Measurements from ENCODE around the gene ZSCAN25.

Gene ZSCAN25

DNA sequence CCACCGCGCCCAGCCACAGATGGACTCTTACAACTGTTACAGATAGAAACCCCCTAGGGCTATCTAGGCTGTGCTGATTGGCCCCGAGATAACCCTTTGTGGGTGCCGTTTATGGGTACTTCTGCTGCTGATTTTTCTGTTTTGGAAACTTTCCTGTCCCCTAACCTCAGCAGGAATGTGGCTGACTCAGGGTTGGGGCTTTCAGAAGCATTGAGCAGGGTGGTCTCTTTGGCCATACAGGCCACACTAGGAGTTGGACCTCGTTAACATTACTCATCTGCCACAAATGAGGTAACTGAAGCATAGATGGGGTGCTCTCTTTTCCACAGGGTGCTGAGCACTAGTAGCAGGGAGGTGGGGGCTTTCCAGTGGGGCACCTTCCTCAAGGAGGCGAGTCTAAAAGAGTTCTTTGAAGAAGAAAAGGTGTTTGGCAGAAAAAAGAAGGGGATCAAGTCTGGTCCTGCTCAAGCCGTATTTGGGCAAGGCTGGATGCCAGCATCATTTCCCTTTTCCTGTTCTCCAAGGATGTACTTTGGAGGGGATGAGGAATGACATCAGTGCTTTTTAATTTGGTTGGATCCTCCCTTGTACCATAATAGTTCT lies 6.4 kb downstream of the ZSCAN25 start:
- in situ Hi-C loops (cut with HindIII; ENCODE audit: low sequenced_read_pairs): no loop called here
- TF ChIP-seq, protein P1, sequence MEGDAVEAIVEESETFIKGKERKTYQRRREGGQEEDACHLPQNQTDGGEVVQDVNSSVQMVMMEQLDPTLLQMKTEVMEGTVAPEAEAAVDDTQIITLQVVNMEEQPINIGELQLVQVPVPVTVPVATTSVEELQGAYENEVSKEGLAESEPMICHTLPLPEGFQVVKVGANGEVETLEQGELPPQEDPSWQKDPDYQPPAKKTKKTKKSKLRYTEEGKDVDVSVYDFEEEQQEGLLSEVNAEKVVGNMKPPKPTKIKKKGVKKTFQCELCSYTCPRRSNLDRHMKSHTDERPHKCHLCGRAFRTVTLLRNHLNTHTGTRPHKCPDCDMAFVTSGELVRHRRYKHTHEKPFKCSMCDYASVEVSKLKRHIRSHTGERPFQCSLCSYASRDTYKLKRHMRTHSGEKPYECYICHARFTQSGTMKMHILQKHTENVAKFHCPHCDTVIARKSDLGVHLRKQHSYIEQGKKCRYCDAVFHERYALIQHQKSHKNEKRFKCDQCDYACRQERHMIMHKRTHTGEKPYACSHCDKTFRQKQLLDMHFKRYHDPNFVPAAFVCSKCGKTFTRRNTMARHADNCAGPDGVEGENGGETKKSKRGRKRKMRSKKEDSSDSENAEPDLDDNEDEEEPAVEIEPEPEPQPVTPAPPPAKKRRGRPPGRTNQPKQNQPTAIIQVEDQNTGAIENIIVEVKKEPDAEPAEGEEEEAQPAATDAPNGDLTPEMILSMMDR (IDR thresholded peaks at IDR 0.05; ENCODE audit: low read depth, low read length, missing control alignments): no peak
- no peak for DNase-seq (ENCODE audit: low read depth)
- H3K4me3 ChIP-seq (ENCODE audit: low read depth, low read length): no peak overlapping the region

DNA sequence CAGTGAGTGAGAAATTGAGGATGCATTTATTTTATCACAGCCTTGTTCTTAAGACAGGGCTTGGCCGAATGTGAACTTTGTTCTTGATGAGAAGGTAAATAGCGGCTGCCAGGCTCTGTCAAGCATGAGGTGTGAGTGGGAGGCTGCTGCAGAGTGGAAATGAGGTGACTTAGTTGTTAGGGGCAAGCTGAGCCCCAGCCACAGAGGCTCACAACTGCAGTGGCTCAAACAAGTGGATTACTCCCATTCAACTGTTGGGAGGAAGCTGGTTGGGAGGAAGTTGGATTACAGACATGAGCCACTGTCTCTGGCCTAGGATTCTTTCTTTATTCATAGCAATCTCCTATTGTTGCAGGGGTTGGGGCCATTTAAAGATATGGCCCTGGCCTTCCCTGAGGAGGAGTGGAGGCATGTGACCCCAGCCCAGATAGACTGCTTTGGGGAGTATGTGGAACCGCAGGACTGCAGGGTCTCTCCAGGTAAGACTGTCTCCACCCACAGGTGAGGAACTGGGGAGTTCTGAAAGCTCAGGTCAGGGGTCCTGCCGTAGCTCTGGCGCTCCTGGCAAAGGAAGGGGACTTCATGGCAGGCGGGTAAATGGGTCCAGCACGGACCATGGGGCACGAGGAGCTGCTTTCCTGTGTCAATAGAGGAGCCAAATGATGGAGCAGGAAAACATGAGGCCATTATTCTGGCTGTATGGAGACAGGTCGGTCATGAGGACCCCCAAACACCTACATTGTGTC lies 7.1 kb downstream of the ZSCAN25 start:
- no peak overlapping the region for H3K4me3 ChIP-seq (ENCODE audit: low read depth, low read length)
- in situ Hi-C loops (cut with HindIII; ENCODE audit: low sequenced_read_pairs): no loop called here
- TF ChIP-seq, protein P1 (IDR thresholded peaks at IDR 0.05; ENCODE audit: low read depth, low read length, missing control alignments): no peak
- DNase-seq (ENCODE audit: low read depth): no peak

DNA sequence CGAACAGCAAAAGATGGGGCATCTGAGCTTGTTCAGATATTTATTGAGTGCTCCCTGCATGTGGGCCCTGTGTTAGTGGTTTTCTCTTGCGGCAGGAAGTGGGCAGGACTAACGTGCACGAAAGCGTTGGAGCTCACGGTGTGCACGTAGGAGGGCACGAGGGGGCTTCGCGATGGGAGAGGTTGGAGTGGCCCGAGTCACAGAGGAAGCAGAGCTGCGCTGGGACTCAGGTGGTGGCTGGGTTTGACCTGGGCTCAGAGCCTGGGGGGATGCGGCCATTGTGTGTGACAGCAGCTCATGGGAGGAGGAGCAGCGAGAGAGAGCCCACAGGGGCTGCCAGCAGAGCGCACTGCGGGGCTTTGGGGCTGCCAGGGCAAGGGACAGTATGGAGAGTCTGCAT lies 7.7 kb downstream of the ZSCAN25 start:
- no peak for DNase-seq (ENCODE audit: low read depth)
- TF ChIP-seq, protein P1 (IDR thresholded peaks at IDR 0.05; ENCODE audit: low read depth, low read length, missing control alignments): no peak
- H3K4me3 ChIP-seq (ENCODE audit: low read depth, low read length): no peak overlapping the region
- in situ Hi-C loops (cut with HindIII; ENCODE audit: low sequenced_read_pairs): no loop called here

DNA sequence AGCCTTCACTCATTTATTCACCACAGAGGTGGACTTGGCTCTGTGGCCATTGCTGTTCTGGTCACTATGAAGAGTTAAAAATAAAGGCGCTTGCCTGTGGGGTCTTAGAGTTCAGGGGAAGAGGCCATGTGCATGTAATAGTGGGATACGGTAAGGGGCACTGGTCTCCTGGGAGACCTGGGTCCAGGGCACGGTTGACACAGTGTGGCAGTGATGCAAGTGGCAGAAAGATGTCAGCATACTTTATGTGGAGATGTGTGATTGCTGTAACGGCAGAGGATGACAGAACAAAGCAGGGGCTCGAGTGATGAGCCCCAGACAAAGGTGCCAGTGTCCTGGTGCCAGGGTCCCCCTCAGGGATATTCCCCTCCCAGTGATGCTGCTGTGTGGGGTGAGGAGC lies 8.6 kb downstream of the ZSCAN25 start:
- no peak for DNase-seq (ENCODE audit: low read depth)
- TF ChIP-seq, protein P1 (IDR thresholded peaks at IDR 0.05; ENCODE audit: low read depth, low read length, missing control alignments): no peak
- in situ Hi-C loops (cut with HindIII; ENCODE audit: low sequenced_read_pairs): no loop called here
- no peak overlapping the region for H3K4me3 ChIP-seq (ENCODE audit: low read depth, low read length)

DNA sequence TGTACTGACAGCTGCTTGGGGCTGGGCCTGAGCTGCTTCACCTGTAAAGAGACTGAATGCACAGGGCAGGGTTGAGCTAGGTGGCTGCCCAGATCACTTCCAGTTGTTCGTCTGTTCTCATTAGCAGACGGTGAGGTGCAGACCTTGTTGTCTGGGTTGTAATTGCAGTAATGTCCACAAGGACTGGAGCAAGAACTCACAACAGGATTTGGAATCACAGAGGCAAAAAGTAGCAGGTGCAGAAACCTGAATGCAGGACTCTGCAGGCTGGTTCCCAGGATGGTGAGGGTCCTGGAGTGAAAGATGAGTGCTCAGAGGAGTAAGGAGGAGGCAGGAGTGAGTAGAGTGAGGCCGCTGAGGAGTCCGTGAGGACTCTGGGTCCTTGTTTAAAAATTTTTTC lies 9.2 kb downstream of the ZSCAN25 start:
- in situ Hi-C loops (cut with HindIII; ENCODE audit: low sequenced_read_pairs): no loop called here
- no peak overlapping the region for H3K4me3 ChIP-seq (ENCODE audit: low read depth, low read length)
- TF ChIP-seq, protein P1 (IDR thresholded peaks at IDR 0.05; ENCODE audit: low read depth, low read length, missing control alignments): no peak
- no peak for DNase-seq (ENCODE audit: low read depth)

DNA sequence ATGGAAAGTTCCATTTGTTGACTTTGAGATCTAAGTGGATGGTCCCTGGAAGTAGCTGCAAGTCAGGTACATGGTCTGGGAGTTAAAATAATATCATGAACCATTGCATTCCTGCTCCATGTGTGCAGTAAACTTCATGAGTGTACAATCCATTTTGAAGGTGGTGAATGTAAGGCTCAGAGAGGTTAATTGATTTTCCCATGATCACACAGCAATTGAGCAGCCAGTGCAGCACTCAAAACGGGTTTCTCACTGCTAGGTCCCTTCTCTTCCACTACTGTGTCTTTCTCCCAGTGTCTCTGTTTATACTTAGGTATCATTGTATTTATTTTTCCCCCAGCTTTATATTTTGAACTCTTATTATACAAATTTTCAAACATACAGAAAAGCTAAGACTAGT lies 9.9 kb downstream of the ZSCAN25 start:
- TF ChIP-seq, protein P1 (IDR thresholded peaks at IDR 0.05; ENCODE audit: low read depth, low read length, missing control alignments): no peak
- H3K4me3 ChIP-seq (ENCODE audit: low read depth, low read length): no peak overlapping the region
- no peak for DNase-seq (ENCODE audit: low read depth)
- in situ Hi-C loops (cut with HindIII; ENCODE audit: low sequenced_read_pairs): no loop called here

Data from astrocyte of the cerebellum (primary cell).